K562 (cell line): ENCODE data around the gene AK4. TPM values are rescaled to one million over a fixed set of nuclear protein-coding genes. Genes with fewer than 3 reads are reported as not detected.

ENCODE experiments used
- BCOR ChIP-seq: fragments of 450-650 bp; IDR thresholded peaks from 2 replicates; pipeline ENCODE4 v1.6.1; 2016
- FOSL1 ChIP-seq: fragments of 200-800 bp; sonication (Bioruptor generic); conservative IDR thresholded peaks from 2 replicates; pipeline ENCODE4 v1.6.1; 2016; ENCODE audit warnings: missing genetic modification characterization, missing compliant biosample characterization
- GABPA ChIP-seq: fragments of 200-800 bp; sonication (Bioruptor generic); conservative IDR thresholded peaks from 2 replicates; pipeline ENCODE4 v1.6.1; 2016; ENCODE audit warnings: low read depth, missing genetic modification characterization, missing compliant biosample characterization
- HDAC1 ChIP-seq, 2 experiments: fragments of 450-650 bp; IDR thresholded peaks; 2 replicates each; pipeline ENCODE4 v1.6.1; 2016 to 2017; ENCODE audit warnings: inconsistent platforms in 1 of 2, mild to moderate bottlenecking in 1 of 2, moderate library complexity in 1 of 2
- HNRNPLL ChIP-seq: fragments of 200-400 bp; formaldehyde crosslinking; IDR thresholded peaks from 2 replicates; pipeline ENCODE4 v1.6.1; 2017; ENCODE audit warnings: low read length, low read depth, mild to moderate bottlenecking; ENCODE audit not compliant: poor library complexity, severe bottlenecking
- NFE2 ChIP-seq: IDR thresholded peaks from 2 replicates; pipeline ENCODE4 v1.6.1; 2014; ENCODE audit warnings: antibody characterized with exemption, low read depth
- NR2C1 ChIP-seq, 2 experiments: fragments of 450-650 bp; IDR thresholded peaks; 2 replicates each; pipeline ENCODE4 v1.6.1; 2017; ENCODE audit warnings: mild to moderate bottlenecking in 2 of 2, antibody characterized with exemption in 1 of 2, inconsistent platforms in 1 of 2, missing compliant biosample characterization in 1 of 2, missing genetic modification characterization in 1 of 2
- PHF8 ChIP-seq: fragments of 200-600 bp; sonication (generic); IDR thresholded peaks from 2 replicates; pipeline ENCODE4 v1.6.1; 2012; ENCODE audit warnings: mixed run types, mild to moderate bottlenecking, inconsistent platforms, low read length, moderate library complexity, borderline replicate concordance
- ZKSCAN1 ChIP-seq: fragments of 150-350 bp; IDR thresholded peaks from 2 replicates; pipeline ENCODE4 v1.6.1; 2016; ENCODE audit warnings: low read depth, low read length
- ZNF444 ChIP-seq: fragments of 250-450 bp; sonication (Bioruptor Pico); IDR thresholded peaks from 2 replicates; pipeline ENCODE4 v1.4.0; 2020; ENCODE audit warnings: mild to moderate bottlenecking, moderate library complexity
- ZNF507 ChIP-seq: conservative IDR thresholded peaks from 2 replicates; pipeline ENCODE4 v1.6.1; 2017; ENCODE audit warnings: missing genetic modification characterization, missing compliant biosample characterization
- ZSCAN32 ChIP-seq: fragments of 450-650 bp; formaldehyde crosslinking; IDR thresholded peaks from 2 replicates; pipeline ENCODE4 v1.4.0; 2020; ENCODE audit warnings: mild to moderate bottlenecking, moderate library complexity
- polyA plus RNA-seq, 8 experiments: library from polyadenylated mRNA; depleted of rRNA in 4 of 8; stranded (reverse) in 5 of 8; unstranded in 3 of 8; fragments of >200 nt; fragmentation: Nextera tagmentation in 2 of 8; fragmentation: Illumina TruSeq in 1 of 8; extraction: Ambion mirVana in 2 of 8; extraction: Trizol in 1 of 8; gene quantifications; 2 replicates each; pipeline versions ENCODE4 v1.2.1 to v1.2.3, GENCODE V29; 2011 to 2014; ENCODE audit warnings: inconsistent platforms in 1 of 8, missing spikeins in 1 of 8
- total RNA-seq, 7 experiments: library from RNA; depleted of rRNA in 6 of 7; stranded (reverse); fragments of >200 nt in 6 of 7; fragmentation: Illumina TruSeq in 2 of 7; extraction: Trizol in 2 of 7; gene quantifications; 2 replicates each; pipeline versions ENCODE4 v1.2.1 to v1.2.3, GENCODE V29; 2011 to 2021; ENCODE audit warnings: low replicate concordance in 1 of 7
- TF ChIP-seq, protein P1 (sequence below): sonication (generic); formaldehyde crosslinking; IDR thresholded peaks from 2 replicates; pipeline ENCODE4 v1.8.1; 2023; ENCODE audit warnings: mild to moderate bottlenecking, missing genetic modification reagents
- TF ChIP-seq, protein P2 (sequence below): fragments of 250-450 bp; sonication (Bioruptor Pico); IDR thresholded peaks from 2 replicates; pipeline ENCODE4 v1.5.0; 2021; ENCODE audit warnings: mild to moderate bottlenecking, borderline replicate concordance
- TF ChIP-seq, protein P3 (sequence below): fragments of 250-450 bp; sonication (Bioruptor Pico); IDR thresholded peaks from 2 replicates; pipeline ENCODE4 v1.4.0; 2020; ENCODE audit warnings: borderline replicate concordance
- TF ChIP-seq, protein P4 (sequence below): fragments of 250-450 bp; sonication (Bioruptor Pico); IDR thresholded peaks from 2 replicates; pipeline ENCODE4 v1.8.0; 2021; ENCODE audit warnings: moderate library complexity, mild to moderate bottlenecking, inconsistent platforms
- TF ChIP-seq, protein P5 (sequence below), 3 experiments: fragments of 200-800 bp in 1 of 3; sonication (Bioruptor generic) in 1 of 3; sonication (generic) in 1 of 3; formaldehyde crosslinking in 1 of 3; IDR thresholded peaks; 2 replicates each; pipeline versions ENCODE4 v1.6.1 to v1.8.0; 2016 to 2022; ENCODE audit warnings: mild to moderate bottlenecking in 2 of 3, missing compliant biosample characterization in 2 of 3, missing genetic modification characterization in 2 of 3, missing genetic modification reagents in 1 of 3

The AK4 gene
- total and polyA plus RNA-seq, 9 of the 15 experiments (the other 6 are each of a cell fraction or from before 2014, with no cell fraction given): 10.4 to 96.6 (median 21.5) TPM

DNA sequence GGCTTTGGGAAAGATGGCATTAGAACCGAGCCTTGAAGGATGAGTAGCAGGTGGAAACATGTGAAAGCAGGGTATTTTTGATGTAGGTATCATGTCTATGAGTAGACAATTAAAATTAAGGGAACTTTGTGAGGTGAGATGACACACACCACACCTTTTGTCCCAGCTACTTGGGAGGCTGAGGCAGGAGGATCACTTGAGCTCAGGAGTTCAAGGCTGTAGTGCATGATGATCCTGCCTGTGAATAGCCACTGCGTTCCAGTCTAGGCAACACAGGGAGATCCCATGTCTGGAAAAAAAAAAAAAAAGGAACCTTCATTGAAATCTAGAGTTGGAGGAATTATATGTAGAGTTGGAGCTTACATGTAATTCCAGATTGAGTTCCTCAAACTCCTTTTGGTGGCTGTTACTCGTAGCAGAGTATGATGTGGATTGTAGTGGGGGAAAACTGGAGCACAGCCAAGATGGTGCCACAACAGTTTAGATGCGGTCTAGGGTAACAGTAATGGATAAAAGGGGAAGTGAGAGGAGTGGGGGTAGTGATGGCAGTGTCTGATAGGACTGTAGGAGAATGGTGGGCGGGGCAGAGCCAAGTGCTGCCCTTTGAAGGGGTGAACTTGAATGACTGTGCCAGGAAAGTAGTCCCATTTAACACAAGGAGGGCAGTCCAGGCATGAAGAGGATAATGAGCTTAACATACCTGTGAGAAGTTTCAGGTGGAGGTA lies 17.4 kb downstream of the AK4 start (continued):
- TF ChIP-seq, protein P1, sequence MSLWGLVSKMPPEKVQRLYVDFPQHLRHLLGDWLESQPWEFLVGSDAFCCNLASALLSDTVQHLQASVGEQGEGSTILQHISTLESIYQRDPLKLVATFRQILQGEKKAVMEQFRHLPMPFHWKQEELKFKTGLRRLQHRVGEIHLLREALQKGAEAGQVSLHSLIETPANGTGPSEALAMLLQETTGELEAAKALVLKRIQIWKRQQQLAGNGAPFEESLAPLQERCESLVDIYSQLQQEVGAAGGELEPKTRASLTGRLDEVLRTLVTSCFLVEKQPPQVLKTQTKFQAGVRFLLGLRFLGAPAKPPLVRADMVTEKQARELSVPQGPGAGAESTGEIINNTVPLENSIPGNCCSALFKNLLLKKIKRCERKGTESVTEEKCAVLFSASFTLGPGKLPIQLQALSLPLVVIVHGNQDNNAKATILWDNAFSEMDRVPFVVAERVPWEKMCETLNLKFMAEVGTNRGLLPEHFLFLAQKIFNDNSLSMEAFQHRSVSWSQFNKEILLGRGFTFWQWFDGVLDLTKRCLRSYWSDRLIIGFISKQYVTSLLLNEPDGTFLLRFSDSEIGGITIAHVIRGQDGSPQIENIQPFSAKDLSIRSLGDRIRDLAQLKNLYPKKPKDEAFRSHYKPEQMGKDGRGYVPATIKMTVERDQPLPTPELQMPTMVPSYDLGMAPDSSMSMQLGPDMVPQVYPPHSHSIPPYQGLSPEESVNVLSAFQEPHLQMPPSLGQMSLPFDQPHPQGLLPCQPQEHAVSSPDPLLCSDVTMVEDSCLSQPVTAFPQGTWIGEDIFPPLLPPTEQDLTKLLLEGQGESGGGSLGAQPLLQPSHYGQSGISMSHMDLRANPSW: no peak
- TF ChIP-seq ZNF507 (tag) (no peak), ZNF444 (no peak), FOSL1 (tag) (no peak), GABPA (tag) (no peak), ZSCAN32 (CRISPR knock-in tag) (no peak), NFE2 (no peak), NR2C1 (IDR thresholded peaks at IDR 0.05) (no peak), NR2C1 (tag; IDR thresholded peaks at IDR 0.05) (no peak), HNRNPLL (no peak), ZKSCAN1 (no peak), BCOR (no peak), PHF8 (no peak), HDAC1 (IDR thresholded peaks at IDR 0.05) (no peak; a peak in 1 of 4 replicates)
- TF ChIP-seq, protein P2, sequence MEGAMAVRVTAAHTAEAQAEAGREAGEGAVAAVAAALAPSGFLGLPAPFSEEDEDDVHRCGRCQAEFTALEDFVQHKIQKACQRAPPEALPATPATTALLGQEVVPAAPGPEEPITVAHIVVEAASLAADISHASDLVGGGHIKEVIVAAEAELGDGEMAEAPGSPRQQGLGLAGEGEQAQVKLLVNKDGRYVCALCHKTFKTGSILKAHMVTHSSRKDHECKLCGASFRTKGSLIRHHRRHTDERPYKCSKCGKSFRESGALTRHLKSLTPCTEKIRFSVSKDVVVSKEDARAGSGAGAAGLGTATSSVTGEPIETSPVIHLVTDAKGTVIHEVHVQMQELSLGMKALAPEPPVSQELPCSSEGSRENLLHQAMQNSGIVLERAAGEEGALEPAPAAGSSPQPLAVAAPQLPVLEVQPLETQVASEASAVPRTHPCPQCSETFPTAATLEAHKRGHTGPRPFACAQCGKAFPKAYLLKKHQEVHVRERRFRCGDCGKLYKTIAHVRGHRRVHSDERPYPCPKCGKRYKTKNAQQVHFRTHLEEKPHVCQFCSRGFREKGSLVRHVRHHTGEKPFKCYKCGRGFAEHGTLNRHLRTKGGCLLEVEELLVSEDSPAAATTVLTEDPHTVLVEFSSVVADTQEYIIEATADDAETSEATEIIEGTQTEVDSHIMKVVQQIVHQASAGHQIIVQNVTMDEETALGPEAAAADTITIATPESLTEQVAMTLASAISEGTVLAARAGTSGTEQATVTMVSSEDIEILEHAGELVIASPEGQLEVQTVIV: no peak
- TF ChIP-seq, protein P3, sequence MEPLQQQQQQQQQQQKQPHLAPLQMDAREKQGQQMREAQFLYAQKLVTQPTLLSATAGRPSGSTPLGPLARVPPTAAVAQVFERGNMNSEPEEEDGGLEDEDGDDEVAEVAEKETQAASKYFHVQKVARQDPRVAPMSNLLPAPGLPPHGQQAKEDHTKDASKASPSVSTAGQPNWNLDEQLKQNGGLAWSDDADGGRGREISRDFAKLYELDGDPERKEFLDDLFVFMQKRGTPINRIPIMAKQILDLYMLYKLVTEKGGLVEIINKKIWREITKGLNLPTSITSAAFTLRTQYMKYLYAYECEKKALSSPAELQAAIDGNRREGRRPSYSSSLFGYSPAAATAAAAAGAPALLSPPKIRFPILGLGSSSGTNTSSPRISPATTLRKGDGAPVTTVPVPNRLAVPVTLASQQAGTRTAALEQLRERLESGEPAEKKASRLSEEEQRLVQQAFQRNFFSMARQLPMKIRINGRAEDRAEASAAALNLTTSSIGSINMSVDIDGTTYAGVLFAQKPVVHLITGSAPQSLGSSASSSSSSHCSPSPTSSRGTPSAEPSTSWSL (CRISPR knock-in tag): no peak
- TF ChIP-seq, protein P4, sequence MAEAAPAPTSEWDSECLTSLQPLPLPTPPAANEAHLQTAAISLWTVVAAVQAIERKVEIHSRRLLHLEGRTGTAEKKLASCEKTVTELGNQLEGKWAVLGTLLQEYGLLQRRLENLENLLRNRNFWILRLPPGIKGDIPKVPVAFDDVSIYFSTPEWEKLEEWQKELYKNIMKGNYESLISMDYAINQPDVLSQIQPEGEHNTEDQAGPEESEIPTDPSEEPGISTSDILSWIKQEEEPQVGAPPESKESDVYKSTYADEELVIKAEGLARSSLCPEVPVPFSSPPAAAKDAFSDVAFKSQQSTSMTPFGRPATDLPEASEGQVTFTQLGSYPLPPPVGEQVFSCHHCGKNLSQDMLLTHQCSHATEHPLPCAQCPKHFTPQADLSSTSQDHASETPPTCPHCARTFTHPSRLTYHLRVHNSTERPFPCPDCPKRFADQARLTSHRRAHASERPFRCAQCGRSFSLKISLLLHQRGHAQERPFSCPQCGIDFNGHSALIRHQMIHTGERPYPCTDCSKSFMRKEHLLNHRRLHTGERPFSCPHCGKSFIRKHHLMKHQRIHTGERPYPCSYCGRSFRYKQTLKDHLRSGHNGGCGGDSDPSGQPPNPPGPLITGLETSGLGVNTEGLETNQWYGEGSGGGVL (CRISPR knock-in tag): no peak
- TF ChIP-seq, protein P5, sequence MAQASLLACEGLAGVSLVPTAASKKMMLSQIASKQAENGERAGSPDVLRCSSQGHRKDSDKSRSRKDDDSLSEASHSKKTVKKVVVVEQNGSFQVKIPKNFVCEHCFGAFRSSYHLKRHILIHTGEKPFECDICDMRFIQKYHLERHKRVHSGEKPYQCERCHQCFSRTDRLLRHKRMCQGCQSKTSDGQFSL (CRISPR knock-in tag; IDR thresholded peaks at IDR 0.05): no peak
- TF ChIP-seq, protein P5 (tag; IDR thresholded peaks at IDR 0.05): no peak
